ENCODE measurements around the gene CDHR4. TPM values are rescaled to one million over a fixed set of nuclear protein-coding genes. Genes with fewer than 3 reads are reported as not detected.

The CDHR4 gene
- polyA plus RNA-seq, 3 donors: not detected

GRCh38 chr3:49804141-49805041 is 4.7 kb upstream of the CDHR4 start:
- no peak for DNase-seq (ENCODE audit: low read depth in 3 of 3, low spot score in 2 of 3)

DNA sequence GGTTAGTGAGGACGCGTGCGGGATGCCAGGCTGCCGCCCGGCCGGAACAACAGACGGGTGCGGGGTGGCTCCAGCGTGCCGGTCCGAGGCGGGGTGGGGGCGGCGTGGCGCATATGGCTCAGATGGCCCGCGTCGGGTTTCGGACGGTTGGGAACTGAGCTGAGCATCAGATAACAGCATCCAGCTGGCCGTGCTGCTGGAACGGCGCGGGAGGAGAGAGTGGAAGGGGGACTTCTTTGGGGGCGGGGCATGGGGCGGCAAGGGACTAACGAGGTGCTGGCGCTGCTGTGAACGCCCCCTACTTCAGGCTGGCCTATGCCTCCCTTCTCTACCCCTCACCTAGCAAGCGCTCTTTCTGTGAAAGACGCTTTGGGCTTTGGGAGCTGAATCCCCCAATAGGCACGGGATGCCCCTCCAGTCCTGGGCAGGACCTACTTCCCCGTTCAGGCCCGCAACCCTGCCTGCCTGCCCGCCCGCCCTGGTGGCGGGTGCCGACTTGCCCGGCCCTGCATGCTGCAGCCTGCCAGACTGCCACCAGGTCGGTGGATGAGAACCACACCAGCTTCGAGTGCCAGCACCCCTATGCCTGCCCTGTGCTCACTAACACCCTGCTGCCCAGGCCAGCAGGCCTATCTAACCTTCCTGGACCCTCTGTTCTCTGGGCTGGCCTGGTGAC is 3.9 kb upstream of the CDHR4 start:
- peak in 1 of 3 donors; percentile 52 for DNase-seq (ENCODE audit: low read depth in 3 of 3, low spot score in 2 of 3)

DNA sequence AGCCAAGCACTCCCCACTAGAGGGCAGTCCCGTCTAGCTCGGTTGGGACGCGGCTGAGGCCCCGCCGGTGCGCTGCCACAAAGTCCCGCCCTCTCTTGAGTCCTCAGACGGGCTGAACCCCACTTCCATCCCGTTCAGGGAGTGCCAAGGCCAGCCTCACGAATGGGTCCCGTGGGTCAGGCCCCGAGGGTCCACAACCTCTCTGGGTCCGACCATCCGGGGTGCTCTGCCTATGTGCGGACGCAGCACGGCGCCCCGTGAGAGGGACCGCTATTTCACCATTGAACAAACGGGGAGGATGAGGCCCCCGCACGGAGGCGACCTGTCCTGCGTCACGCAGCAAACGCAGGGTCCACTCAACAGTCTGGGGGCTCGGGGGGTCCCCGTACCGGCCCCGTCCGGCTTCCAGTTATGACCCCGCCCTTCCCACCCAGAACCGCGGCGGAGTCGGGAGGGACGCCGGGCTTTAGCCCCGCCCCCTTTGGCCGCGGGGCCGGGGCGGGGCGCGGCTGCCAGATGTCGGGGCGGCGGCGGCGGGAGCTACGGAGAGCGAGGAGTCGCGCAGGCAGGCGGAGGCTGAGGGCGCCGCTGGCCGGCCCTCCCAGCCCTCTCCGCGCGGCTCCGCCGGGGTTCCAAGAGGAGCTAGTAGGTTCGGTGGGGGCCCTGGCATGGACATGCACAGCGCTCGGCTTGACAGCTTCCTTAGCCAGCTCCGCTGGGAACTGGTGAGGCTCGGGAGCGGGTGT is 3.2 kb upstream of the CDHR4 start, which contains the start of gene INKA1:
TSS of gene INKA1 (plus strand) at position 543 of the 746 bp plus-strand sequence. CDS start at position 675, 132 bp downstream.
- DNase-seq (ENCODE audit: low read depth in 3 of 3, low spot score in 2 of 3): peak in 2 of 3 donors; percentile 77 to 83

GRCh38 chr3:49801160-49801559 is 1.5 kb upstream of the CDHR4 start:
- DNase-seq (ENCODE audit: low read depth in 3 of 3, low spot score in 2 of 3): no peak

- no peak for DNase-seq (ENCODE audit: low read depth in 3 of 3, low spot score in 2 of 3)
Measured at GRCh38 chr3:49799105-49799504, 568 bp downstream of the CDHR4 start.

- DNase-seq (ENCODE audit: low read depth in 3 of 3, low spot score in 2 of 3): no peak
Measured at GRCh38 chr3:49794926-49795905, 4.5 kb downstream of the CDHR4 start.

DNA sequence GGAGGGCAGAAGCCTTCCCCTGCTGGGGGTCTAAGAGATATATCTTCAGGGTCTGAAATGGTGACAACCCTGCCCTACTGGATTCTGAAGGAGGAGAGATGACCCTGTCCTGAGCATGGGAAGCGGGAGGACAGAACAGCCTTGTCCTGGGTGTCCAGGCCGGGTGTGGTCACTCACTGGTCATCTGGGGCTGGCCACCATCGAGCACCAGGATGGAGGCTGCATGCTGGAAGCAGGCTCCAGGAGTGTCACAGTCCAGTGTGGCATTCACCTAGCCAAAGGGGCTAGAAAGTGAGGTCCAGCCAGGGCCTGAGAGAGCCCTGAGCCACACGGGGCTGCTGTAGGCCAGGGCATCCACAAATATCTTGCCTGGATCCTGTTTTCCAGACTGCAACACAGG is 5.2 kb downstream of the CDHR4 start:
- DNase-seq (ENCODE audit: low read depth in 3 of 3, low spot score in 2 of 3): no peak

DNA sequence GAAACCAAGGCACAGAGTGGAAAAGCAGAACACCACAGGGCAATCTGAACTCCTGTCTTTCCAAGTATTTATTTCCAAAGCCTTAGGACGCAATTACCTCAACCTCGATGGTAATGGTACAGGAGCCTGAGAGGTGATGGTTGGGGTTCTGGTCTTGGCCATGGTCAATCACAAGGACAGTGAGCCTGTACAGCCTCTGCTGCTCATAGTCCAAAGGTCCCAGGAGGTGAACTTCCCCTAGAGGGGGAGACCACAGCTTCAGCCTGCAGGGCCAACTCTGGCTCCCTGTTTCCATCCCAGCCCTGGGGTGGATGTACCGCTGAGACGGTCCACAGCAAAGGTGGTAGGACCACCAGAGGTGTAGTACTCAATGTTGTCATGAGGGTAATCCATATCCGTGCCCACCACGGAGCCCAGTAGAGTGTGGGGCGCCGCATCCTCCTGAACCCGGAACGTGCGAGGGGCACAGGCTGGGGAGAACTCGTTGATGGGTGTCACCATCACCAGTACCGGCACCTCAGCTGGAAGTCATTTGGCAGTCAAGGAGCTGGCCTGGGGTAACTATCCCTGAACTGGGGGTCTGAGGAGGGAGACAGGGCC is 6.1 kb downstream of the CDHR4 start:
- DNase-seq (ENCODE audit: low read depth in 3 of 3, low spot score in 2 of 3): no peak

- DNase-seq (ENCODE audit: low read depth in 3 of 3, low spot score in 2 of 3): no peak
Measured at GRCh38 chr3:49792371-49793150, 7.1 kb downstream of the CDHR4 start.

DNA sequence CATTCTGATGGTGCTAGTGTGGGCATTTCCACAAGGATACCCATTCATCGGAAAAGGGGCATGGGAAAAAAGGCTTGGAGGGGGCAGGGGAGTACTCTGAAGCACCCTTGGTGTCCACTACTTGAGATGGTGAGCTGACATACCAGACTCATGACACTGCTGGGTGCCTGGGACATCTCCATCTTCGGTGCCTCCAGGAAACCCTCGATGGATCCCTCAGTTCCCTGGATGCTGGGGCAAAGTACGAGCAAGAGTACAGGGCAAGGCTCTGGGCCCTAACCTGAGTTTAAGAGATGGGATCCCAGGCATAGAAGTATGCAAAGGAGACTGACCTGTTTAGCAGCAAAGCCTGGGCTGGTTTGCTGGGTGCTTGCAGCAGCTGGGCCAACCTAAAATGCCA is 8.1 kb downstream of the CDHR4 start:
- no peak for DNase-seq (ENCODE audit: low read depth in 3 of 3, low spot score in 2 of 3)

GRCh38 chr3:49790626-49791411 is 8.9 kb downstream of the CDHR4 start:
- no peak for DNase-seq (ENCODE audit: low read depth in 3 of 3, low spot score in 2 of 3)

- DNase-seq (ENCODE audit: low read depth in 3 of 3, low spot score in 2 of 3): no peak
Measured at GRCh38 chr3:49788056-49788455, 11.6 kb downstream of the CDHR4 start.

- no peak for DNase-seq (ENCODE audit: low read depth in 3 of 3, low spot score in 2 of 3)
Measured at GRCh38 chr3:49787536-49787935, 12.1 kb downstream of the CDHR4 start.

DNA sequence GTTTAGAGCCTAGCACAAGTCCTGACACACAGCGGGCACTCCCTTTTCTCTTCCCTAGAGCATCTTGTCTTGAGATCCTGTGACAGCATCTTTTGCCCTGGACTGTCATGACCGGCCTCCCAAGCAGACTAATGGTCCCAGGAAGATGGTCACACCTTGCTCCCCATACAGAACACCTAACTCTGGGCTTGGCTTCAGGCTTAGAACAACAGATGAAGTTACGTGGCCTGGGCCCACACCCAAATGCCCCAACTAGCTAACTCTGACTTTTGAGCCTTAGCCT is 12.6 kb downstream of the CDHR4 start:
- no peak for DNase-seq (ENCODE audit: low read depth in 3 of 3, low spot score in 2 of 3)

GRCh38 chr3:49786357-49787181 is 13.1 kb downstream of the CDHR4 start, which contains the start of gene IP6K1:
IP6K1 (minus strand) TSS chr3:49786542; CDS start chr3:49748040, 38,502 bp downstream.
- peak; percentile 99 to 100 (median 100) for DNase-seq (ENCODE audit: low read depth in 3 of 3, low spot score in 2 of 3)

DNA sequence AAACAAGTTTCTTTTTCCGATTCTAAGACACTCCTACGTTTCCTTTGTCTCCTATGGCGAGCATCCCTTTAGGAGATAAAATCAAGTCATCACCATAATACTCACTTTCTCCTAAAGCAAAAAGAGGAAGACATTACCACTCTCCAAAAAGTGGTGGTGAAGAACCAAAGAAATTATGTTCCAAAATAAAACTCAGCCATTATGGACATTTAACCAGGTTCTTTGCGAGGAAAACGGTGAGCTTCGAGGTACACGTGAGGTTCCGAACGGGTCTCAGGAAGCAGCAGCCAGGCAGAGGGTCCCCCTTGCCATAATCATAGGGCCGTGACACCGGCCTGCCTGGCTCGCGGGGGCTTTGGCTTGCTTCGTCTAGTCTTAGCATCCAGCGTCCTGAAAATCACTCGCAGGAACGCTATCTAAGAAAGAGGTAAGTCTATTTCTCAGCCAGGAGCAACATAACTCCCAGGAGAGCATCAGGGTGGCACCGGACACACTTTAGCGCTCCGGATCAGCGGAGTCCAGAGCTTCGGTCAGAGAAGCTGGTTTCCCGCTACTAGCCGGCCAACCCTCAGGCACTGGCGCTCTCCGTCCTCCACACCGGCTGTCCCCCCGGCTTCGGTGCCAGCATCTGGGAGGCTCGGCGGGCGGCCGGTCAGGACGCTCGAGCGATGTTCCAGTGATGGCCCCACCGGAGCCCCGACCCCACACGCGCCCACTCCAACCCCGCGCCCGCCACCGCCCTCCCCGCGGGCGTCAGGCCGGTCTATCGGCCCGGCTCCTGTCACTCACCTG is 13.9 kb downstream of the CDHR4 start:
- no peak for DNase-seq (ENCODE audit: low read depth in 3 of 3, low spot score in 2 of 3)
